ENCODE results near the gene VPS54.

DNA sequence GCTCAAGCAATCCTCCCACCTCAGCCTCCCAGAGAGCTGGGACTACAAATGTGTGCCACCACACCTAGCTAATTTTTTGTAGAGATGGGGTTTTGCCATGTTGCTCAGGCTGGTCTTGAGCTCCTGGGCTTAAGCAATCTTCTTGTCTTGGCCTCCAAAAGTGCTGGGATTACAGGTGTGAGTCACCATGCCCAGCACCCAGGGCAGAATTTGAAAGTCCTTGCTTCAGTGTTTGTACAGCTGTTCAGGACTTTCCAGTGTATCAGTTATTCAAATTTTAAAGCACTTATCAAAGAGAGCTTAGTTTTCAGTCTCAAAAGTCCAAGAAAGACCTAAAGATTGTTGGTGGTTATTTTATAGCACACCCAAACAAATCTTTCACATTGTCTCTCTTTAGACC, 43.6 kb upstream of the VPS54 start:
- TF ChIP-seq CTCF (IDR thresholded peaks at IDR 0.05) = no peak
- TF ChIP-seq EP300 (IDR thresholded peaks at IDR 0.05) = no peak
- no peak for TF ChIP-seq POLR2A (IDR thresholded peaks at IDR 0.05)

Data from gastroesophageal sphincter (tissue), 3 donors.